HepG2 (cell line): Measurements from ENCODE around the gene MRM2. TPM values are rescaled to one million over a fixed set of nuclear protein-coding genes. Genes with fewer than 3 reads are reported as not detected.

ENCODE experiments used
- ATAC-seq: fragments of 200-7000 bp; cut with Tn5 transposase; 3 replicates; pipeline ENCODE4 v1.9.1; 2020; ENCODE audit warnings: mild to moderate bottlenecking, moderate library complexity
- BruUV-seq: library from RNA; stranded (reverse); fragments of 400-500 nt; replicated peaks from 2 replicates; lab custom pipeline; 2021; lab: Mats Ljungman, UMichigan
- CTCF ChIA-PET: fragments of 300-600 bp; formaldehyde crosslinking; extraction: SDS; loops from one replicate; lab custom pipeline; 2021; ENCODE audit warnings: low total read pairs, inconsistent platforms, low intra/inter-chr PET ratio; lab: Yijun Ruan, JAX
- POLR2A ChIA-PET: fragments of 350-600 bp; sonication (Branson Sonifier 250); formaldehyde crosslinking; loops from one replicate; lab custom pipeline; 2020; ENCODE audit warnings: antibody characterized with exemption, inconsistent platforms; lab: Yijun Ruan, JAX
- DNase-seq: peaks from one replicate; pipeline ENCODE4 v3.0.0-alpha.2; 2015; ENCODE audit warnings: low spot score
- FAIRE-seq: peaks from 3 replicates; lab custom pipeline; 2011; peaks lifted over from hg19 to GRCh38; lab: Jason Lieb, UNC
- H2AFZ ChIP-seq: one replicate; pipeline ENCODE4 v1.6.1; 2011; ENCODE audit warnings: low read length, inconsistent platforms
- H3K27ac ChIP-seq: fragments of 300-600 bp; 3 replicates; pipeline ENCODE4 v1.8.0; 2011; ENCODE audit warnings: mixed run types, mild to moderate bottlenecking, mixed read lengths, low read length, inconsistent platforms; ENCODE audit not compliant: insufficient read depth; ENCODE audit errors: extremely low read length
- H3K27me3 ChIP-seq, 2 experiments: fragments of 200-600 bp in 1 of 2; 2 replicates in 1 of 2; 3 replicates in 1 of 2; pipeline versions ENCODE4 v1.6.0 to v1.8.0; 2011; ENCODE audit warnings: low read length in 2 of 2, mild to moderate bottlenecking in 2 of 2, moderate library complexity in 2 of 2, inconsistent platforms in 1 of 2; ENCODE audit not compliant: insufficient read depth in 2 of 2, control insufficient read depth in 1 of 2
- H3K36me3 ChIP-seq, 2 experiments: fragments of 200-600 bp in 1 of 2; replicated peaks in 1 of 2; 2 replicates in 1 of 2; 3 replicates in 1 of 2; pipeline versions ENCODE4 v1.5.1 to v1.8.0; 2011; ENCODE audit warnings: low read length in 2 of 2, inconsistent platforms in 1 of 2; ENCODE audit not compliant: insufficient read depth in 2 of 2, control insufficient read depth in 1 of 2
- H3K4me1 ChIP-seq: 2 replicates; pipeline ENCODE4 v1.5.1; 2012; ENCODE audit warnings: low read length, inconsistent platforms; ENCODE audit not compliant: insufficient read depth
- H3K4me2 ChIP-seq: 2 replicates; pipeline ENCODE4 v1.6.0; 2011; ENCODE audit warnings: low read depth, low read length, inconsistent platforms
- H3K4me3 ChIP-seq, 3 experiments: fragments of 200-600 bp in 1 of 3; sonication (generic), shearing (Covaris generic) in 1 of 3; replicated peaks in 1 of 3; 2 replicates each; pipeline ENCODE4 v1.5.1; 2011 to 2016; ENCODE audit warnings: low read length in 3 of 3, inconsistent platforms in 2 of 3, low read depth in 2 of 3, mild to moderate bottlenecking in 2 of 3, control low read depth in 1 of 3, mixed read lengths in 1 of 3; ENCODE audit not compliant: insufficient read depth in 1 of 3
- H3K79me2 ChIP-seq: one replicate; pipeline ENCODE4 v1.6.1; 2011; ENCODE audit warnings: low read length, inconsistent platforms; ENCODE audit not compliant: insufficient read depth
- H3K9ac ChIP-seq: 2 replicates; pipeline ENCODE4 v1.6.0; 2011; ENCODE audit warnings: mild to moderate bottlenecking, low read depth, low read length, inconsistent platforms; ENCODE audit not compliant: insufficient read depth
- H3K9me3 ChIP-seq: 2 replicates; pipeline ENCODE4 v1.5.1; 2012; ENCODE audit warnings: mild to moderate bottlenecking, low read length
- H4K20me1 ChIP-seq: 2 replicates; pipeline ENCODE4 v1.6.0; 2011; ENCODE audit warnings: inconsistent platforms, mild to moderate bottlenecking, low read length, moderate library complexity; ENCODE audit not compliant: insufficient read depth
- HOXD1 ChIP-seq: sonication (generic); formaldehyde crosslinking; IDR thresholded peaks from 2 replicates; pipeline ENCODE4 v1.5.0; 2020; ENCODE audit warnings: missing genetic modification reagents
- MAFK ChIP-seq, 2 experiments: IDR thresholded peaks in 1 of 2; conservative IDR thresholded peaks in 1 of 2; 2 replicates each; pipeline ENCODE4 v1.6.1; 2011; ENCODE audit warnings: improper control_type of control experiment in 2 of 2, low read length in 2 of 2
- ZMAT5 ChIP-seq: sonication (generic); formaldehyde crosslinking; IDR thresholded peaks from 2 replicates; pipeline ENCODE4 v1.5.0; 2020; ENCODE audit warnings: mild to moderate bottlenecking, low read depth, missing genetic modification reagents, borderline replicate concordance
- ZNF407 ChIP-seq: sonication (generic); formaldehyde crosslinking; IDR thresholded peaks from one replicate; pipeline ENCODE4 v1.5.1; 2020; ENCODE audit warnings: mild to moderate bottlenecking, missing genetic modification reagents; ENCODE audit errors: not compliant biosample characterization
- ZNF549 ChIP-seq: sonication (generic); formaldehyde crosslinking; IDR thresholded peaks from 2 replicates; pipeline ENCODE4 v1.5.0; 2020; ENCODE audit warnings: missing genetic modification reagents
- ZNF687 ChIP-seq: sonication (generic); formaldehyde crosslinking; IDR thresholded peaks from 2 replicates; pipeline ENCODE4 v1.5.1; 2020; ENCODE audit warnings: mild to moderate bottlenecking, missing genetic modification reagents, moderate library complexity
- ZNF691 ChIP-seq: sonication (generic); formaldehyde crosslinking; IDR thresholded peaks from 2 replicates; pipeline ENCODE4 v1.4.0; 2020; ENCODE audit warnings: missing genetic modification reagents, low read depth, mild to moderate bottlenecking, borderline replicate concordance
- ZNF713 ChIP-seq: sonication (generic); formaldehyde crosslinking; IDR thresholded peaks from 2 replicates; pipeline ENCODE4 v1.4.0; 2020; ENCODE audit warnings: mild to moderate bottlenecking, missing genetic modification reagents
- WGBS: methylation state at CpG from one replicate; pipeline ENCODE4 v1.1.6; 2017; ENCODE audit warnings: low lambda C conversion rate; 5-methylcytosine and 5-hydroxymethylcytosine counted together
- in situ Hi-C: cut with HindIII; loops from 2 replicates; pipeline ENCODE4 v1.10.0; 2017; ENCODE audit warnings: low pct_unique_long_range_greater_than_20kb; ENCODE audit not compliant: extremely low pct_ligation_motif_present
- intact Hi-C: fragments of 100-400 bp; cut with micrococcal nuclease; formaldehyde crosslinking; loops from one replicate; pipeline ENCODE4 v1.10.0; 2022; ENCODE audit not compliant: unreplicated experiment
- polyA plus RNA-seq, 8 experiments: library from polyadenylated mRNA; depleted of rRNA in 3 of 8; stranded (reverse) in 7 of 8; unstranded in 1 of 8; fragments of >200 nt; fragmentation: Illumina TruSeq in 4 of 8; extraction: Trizol in 4 of 8; gene quantifications; 2 replicates each; pipeline versions ENCODE4 v1.2.1 to v1.2.3, GENCODE V29; 2011 to 2016; ENCODE audit warnings: low read depth in 4 of 8, missing spikeins in 1 of 8, mixed read lengths in 1 of 8; ENCODE audit not compliant: insufficient read depth in 1 of 8
- total RNA-seq, 5 experiments: library from RNA; depleted of rRNA; stranded (reverse); fragments of >200 nt; fragmentation: Illumina TruSeq; extraction: Trizol; gene quantifications; 2 replicates each; pipeline ENCODE4 v1.2.3, GENCODE V29; 2016; ENCODE audit warnings: low read depth in 1 of 5

The MRM2 gene
- total and polyA plus RNA-seq, 2 of the 13 experiments (the other 11 are each of a cell fraction or from before 2014, with no cell fraction given): 13.2 to 34.2 TPM

- Histone ChIP-seq H3K9ac (no peak overlapping the region), H3K79me2 (peaks cover 2% of the 10 kb centered on the region), H4K20me1 (no peaks in the 10 kb centered on the region), H3K4me1 (peaks cover 27% of the 10 kb centered on the region), H3K9me3 (no peaks in the 10 kb centered on the region), H3K27ac (no peak overlapping the region), H3K4me2 (no peak overlapping the region), H3K4me3 (no peak overlapping the region), H3K36me3 (no peaks in the 10 kb centered on the region; a peak in 1 of 5 replicates), H2AFZ (no peak overlapping the region), H3K27me3 (no peaks in the 10 kb centered on the region; a peak in 1 of 5 replicates)
- POLR2A ChIA-PET: no interaction called here
- in situ Hi-C loops (no loop called here), intact Hi-C loops (loop anchor here (1.0 to 10.0 kb wide), 2 partner anchors 19 to 67 kb away; partner anchors contain the start of gene SNX8)
- no TSS peak for BruUV-seq
- FAIRE-seq (no peak), DNase-seq (no peak), ATAC-seq (peak; percentile 73)
- WGBS: 83% methylated on average over 33 of the region's 36 CpGs
- CTCF ChIA-PET: interaction anchor here (1.8 kb wide), 1 partner anchor 100 kb away, joined by 12 read pairs; no protein-coding TSS in a partner anchor
- TF ChIP-seq MAFK (conservative IDR thresholded peaks at IDR 0.05 in 1 of 2, IDR thresholded peaks at IDR 0.05 in 1 of 2; ENCODE audit: low read length in 2 of 2): no peak
- no peak for TF ChIP-seq ZMAT5 (CRISPR knock-in tag)
- TF ChIP-seq ZNF549: no peak
- TF ChIP-seq HOXD1 (CRISPR knock-in tag): no peak
- TF ChIP-seq ZNF713 (CRISPR knock-in tag): no peak
- peak; percentile 39 for TF ChIP-seq ZNF407
- no peak for TF ChIP-seq ZNF691
- TF ChIP-seq ZNF687: peak; percentile 52
Observed at GRCh38 chr7:2247141-2247995, 5.4 kb upstream of the MRM2 start.
